Osteocyte (in vitro differentiated cells): Measurements from ENCODE around the gene SDCBP2. TPM values are rescaled to one million over a fixed set of nuclear protein-coding genes. Genes with fewer than 3 reads are reported as not detected.

Experiments used
- DNase-seq: peaks from one replicate; pipeline ENCODE4 v3.0.0; 2021; ENCODE audit warnings: mixed read lengths; ENCODE audit not compliant: unreplicated experiment; ENCODE audit errors: extremely low spot score
- H3K27ac Mint-ChIP-seq: one replicate; pipeline ENCODE4 v1.8.0; 2021; ENCODE audit warnings: mild to moderate bottlenecking, mixed read lengths; ENCODE audit not compliant: unreplicated experiment
- H3K27me3 Mint-ChIP-seq: one replicate; pipeline ENCODE4 v1.8.0; 2021; ENCODE audit warnings: mixed read lengths; ENCODE audit not compliant: unreplicated experiment
- H3K36me3 Mint-ChIP-seq: one replicate; pipeline ENCODE4 v1.8.0; 2021; ENCODE audit warnings: mixed read lengths; ENCODE audit not compliant: unreplicated experiment
- H3K4me1 Mint-ChIP-seq: one replicate; pipeline ENCODE4 v1.8.0; 2021; ENCODE audit warnings: mixed read lengths; ENCODE audit not compliant: unreplicated experiment
- H3K4me3 Mint-ChIP-seq: one replicate; pipeline ENCODE4 v1.8.0; 2021; ENCODE audit warnings: mild to moderate bottlenecking, moderate library complexity, mixed read lengths; ENCODE audit not compliant: unreplicated experiment
- H3K9me3 Mint-ChIP-seq: one replicate; pipeline ENCODE4 v1.8.0; 2021; ENCODE audit warnings: mixed read lengths; ENCODE audit not compliant: unreplicated experiment
- CTCF ChIP-seq: fragments of 200-600 bp; sonication (generic); IDR thresholded peaks from 2 replicates; pipeline ENCODE4 v1.5.0; 2021; ENCODE audit warnings: antibody characterized with exemption, mild to moderate bottlenecking, moderate library complexity
- total RNA-seq: library from RNA; stranded (reverse); gene quantifications from 2 replicates; pipeline ENCODE4 v1.2.1, GENCODE V29; 2021

Gene SDCBP2
- total RNA-seq, 1 donor from 2014 or later, result 0.97 TPM

GRCh38 chr20:1272368-1273100 is 56.4 kb downstream of the SDCBP2 start:
- peak; percentile 54 for DNase-seq
- peaks cover 2% of the 10 kb centered on the region for H3K4me1 Mint-ChIP-seq
- H3K36me3 Mint-ChIP-seq, result no peaks in the 10 kb centered on the region
- TF ChIP-seq CTCF, result no peak
- H3K27ac Mint-ChIP-seq, result no peak overlapping the region
- no peaks in the 10 kb centered on the region for H3K9me3 Mint-ChIP-seq
- H3K27me3 Mint-ChIP-seq, result no peaks in the 10 kb centered on the region
- H3K4me3 Mint-ChIP-seq, result no peak overlapping the region

- Mint-ChIP-seq H3K9me3 (no peaks in the 10 kb centered on the region), H3K36me3 (no peaks in the 10 kb centered on the region), H3K27me3 (no peaks in the 10 kb centered on the region), H3K4me1 (peaks cover 17% of the 10 kb centered on the region), H3K4me3 (no peak overlapping the region), H3K27ac (no peak overlapping the region)
- no peak for TF ChIP-seq CTCF
- DNase-seq, result no peak
These were observed 59.1 kb downstream of the SDCBP2 start for GRCh38 chr20:1269850-1270249.

DNA sequence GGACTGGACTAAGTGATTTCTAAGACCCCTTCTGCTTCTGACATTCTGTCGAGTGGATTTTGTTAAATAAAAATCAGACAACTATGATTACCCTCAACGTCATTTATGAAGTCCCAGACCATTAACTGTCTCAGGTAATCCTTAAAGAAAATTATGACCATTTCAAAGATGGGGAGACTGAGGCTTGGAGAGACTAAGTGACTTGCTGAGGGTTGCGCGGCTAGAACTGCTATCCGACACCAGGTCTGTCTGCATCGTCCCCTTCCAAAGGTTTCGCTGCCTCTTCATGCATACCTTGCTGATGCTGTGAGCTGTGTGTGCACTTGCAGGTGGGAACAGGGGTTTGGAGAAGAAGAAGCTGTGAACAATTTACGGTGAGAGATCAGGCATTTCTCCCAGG is 59.7 kb downstream of the SDCBP2 start:
- Mint-ChIP-seq H3K36me3 (no peaks in the 10 kb centered on the region), H3K9me3 (no peaks in the 10 kb centered on the region), H3K4me1 (peaks cover 17% of the 10 kb centered on the region), H3K27ac (no peak overlapping the region), H3K4me3 (no peak overlapping the region), H3K27me3 (no peaks in the 10 kb centered on the region)
- no peak for TF ChIP-seq CTCF
- DNase-seq, result no peak

DNA sequence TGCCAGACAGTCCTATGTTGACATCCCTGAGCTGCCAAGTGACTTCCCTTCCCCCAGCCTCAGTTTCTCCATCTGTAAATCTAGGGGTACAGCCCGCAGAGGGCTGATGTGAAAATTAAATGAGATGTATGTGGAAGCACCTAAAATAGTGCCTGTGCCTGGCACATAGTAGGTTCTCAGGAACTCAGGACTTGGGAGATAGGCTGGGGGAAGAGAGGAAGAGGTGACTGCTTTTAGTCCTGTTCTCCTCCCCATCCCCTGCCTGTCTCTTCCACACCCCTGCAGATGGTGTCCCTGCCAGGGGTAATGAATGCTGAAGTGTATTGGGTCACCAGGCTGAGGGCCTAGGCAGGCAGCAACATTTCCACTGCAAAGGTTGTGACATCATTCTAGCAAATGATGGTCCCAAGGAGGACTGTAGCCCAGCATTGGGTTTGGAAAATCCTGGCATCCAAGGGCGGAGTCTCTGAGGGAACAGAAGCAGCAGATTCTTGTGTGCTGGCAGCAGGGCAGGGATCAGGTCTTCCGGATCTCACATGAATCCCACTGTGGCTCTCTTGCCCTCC is 61.0 kb downstream of the SDCBP2 start:
- Mint-ChIP-seq H3K36me3 (no peaks in the 10 kb centered on the region), H3K27ac (no peak overlapping the region), H3K4me1 (peaks cover 17% of the 10 kb centered on the region), H3K9me3 (no peaks in the 10 kb centered on the region), H3K27me3 (no peaks in the 10 kb centered on the region), H3K4me3 (peak overlapping the region; percentile 20)
- no peak for DNase-seq
- TF ChIP-seq CTCF, result no peak

DNA sequence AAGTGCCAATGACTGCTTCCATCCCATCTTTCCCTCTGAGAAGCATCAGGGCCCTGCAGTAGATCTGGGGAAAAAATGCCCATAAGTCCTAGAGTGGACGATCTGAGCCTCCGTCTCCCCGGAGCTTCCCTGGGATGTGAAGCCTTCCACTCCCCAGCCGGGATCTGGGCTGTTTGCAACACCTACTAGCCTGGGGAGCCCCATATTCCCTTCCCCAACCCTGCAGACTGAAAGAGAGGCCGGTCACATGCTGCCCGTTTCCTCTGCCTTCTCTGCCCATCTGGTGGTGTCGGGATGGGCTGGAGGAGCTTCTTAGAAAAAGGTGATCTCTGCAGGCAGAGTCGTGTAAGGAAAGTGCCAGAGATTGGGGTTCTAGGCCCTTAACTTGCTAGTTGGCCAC is 61.8 kb downstream of the SDCBP2 start:
- TF ChIP-seq CTCF, result no peak
- no peak for DNase-seq
- H3K27ac Mint-ChIP-seq, result no peak overlapping the region
- peak overlapping the region; percentile 84 for H3K4me3 Mint-ChIP-seq
- no peaks in the 10 kb centered on the region for H3K27me3 Mint-ChIP-seq
- peaks cover 17% of the 10 kb centered on the region for H3K4me1 Mint-ChIP-seq
- peaks cover 3% of the 10 kb centered on the region for H3K9me3 Mint-ChIP-seq
- no peaks in the 10 kb centered on the region for H3K36me3 Mint-ChIP-seq
